HCT116 (cell line): Measurements from ENCODE around the gene PDZRN4.

Source experiments
- POLR2A ChIP-seq: IDR thresholded peaks from 2 replicates; pipeline ENCODE4 v1.7.0; 2011; ENCODE audit warnings: borderline replicate concordance; ENCODE audit not compliant: insufficient read depth, insufficient read length; ENCODE audit errors: extremely low read depth
- POLR2AphosphoS5 ChIP-seq: IDR thresholded peaks from 2 replicates; pipeline ENCODE4 v1.6.1; 2011; ENCODE audit warnings: mild to moderate bottlenecking, low read depth, low read length, moderate library complexity
- TF ChIP-seq, protein P1 (sequence below), 3 experiments: fragments of 200-600 bp in 1 of 3; sonication (generic) in 1 of 3; IDR thresholded peaks in 2 of 3; conservative IDR thresholded peaks in 1 of 3; 2 replicates each; pipeline ENCODE4 v1.5.1; 2012 to 2017; ENCODE audit warnings: low read depth in 2 of 3, low read length in 2 of 3, antibody characterized with exemption in 1 of 3, borderline replicate concordance in 1 of 3, control low read depth in 1 of 3, mild to moderate bottlenecking in 1 of 3, mixed read lengths in 1 of 3, mixed run types in 1 of 3, moderate library complexity in 1 of 3; ENCODE audit not compliant: insufficient read depth in 1 of 3

DNA sequence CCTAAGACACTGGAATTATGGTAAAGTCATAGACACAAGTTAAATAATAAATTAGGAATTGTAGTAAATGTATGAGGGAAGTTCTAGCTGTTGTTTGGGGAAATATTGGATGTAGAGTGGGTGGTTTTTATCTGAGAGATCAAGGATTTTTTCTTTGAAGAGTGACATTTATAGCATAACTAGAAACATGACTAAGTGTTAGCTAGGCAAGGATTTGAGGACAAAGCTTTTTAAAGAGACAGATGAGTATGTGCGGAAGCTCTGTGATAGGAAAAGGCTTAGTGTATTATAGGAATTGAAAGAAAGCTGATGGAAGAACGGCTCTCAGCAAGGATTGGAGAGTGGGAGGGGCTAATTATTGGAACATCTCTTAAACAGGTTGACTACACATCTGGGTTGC lies 24.5 kb downstream of the PDZRN4 start:
- TF ChIP-seq, protein P1, sequence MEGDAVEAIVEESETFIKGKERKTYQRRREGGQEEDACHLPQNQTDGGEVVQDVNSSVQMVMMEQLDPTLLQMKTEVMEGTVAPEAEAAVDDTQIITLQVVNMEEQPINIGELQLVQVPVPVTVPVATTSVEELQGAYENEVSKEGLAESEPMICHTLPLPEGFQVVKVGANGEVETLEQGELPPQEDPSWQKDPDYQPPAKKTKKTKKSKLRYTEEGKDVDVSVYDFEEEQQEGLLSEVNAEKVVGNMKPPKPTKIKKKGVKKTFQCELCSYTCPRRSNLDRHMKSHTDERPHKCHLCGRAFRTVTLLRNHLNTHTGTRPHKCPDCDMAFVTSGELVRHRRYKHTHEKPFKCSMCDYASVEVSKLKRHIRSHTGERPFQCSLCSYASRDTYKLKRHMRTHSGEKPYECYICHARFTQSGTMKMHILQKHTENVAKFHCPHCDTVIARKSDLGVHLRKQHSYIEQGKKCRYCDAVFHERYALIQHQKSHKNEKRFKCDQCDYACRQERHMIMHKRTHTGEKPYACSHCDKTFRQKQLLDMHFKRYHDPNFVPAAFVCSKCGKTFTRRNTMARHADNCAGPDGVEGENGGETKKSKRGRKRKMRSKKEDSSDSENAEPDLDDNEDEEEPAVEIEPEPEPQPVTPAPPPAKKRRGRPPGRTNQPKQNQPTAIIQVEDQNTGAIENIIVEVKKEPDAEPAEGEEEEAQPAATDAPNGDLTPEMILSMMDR (IDR thresholded peaks at IDR 0.05 in 2 of 3, conservative IDR thresholded peaks at IDR 0.05 in 1 of 3; ENCODE audit: borderline replicate concordance in 1 of 3, insufficient read depth in 1 of 3, low read depth in 2 of 3, low read length in 2 of 3) = no peak
- TF ChIP-seq POLR2AphosphoS5 = no peak
- no peak for TF ChIP-seq POLR2A
